Activated CD4-positive, alpha-beta T cell treated with anti-CD3 and anti-CD28 coated beads, Interleukin-2, amount 10 ng/mL, durations not matched to agents 7 days and 5 days (primary cell): ENCODE data around the gene FOS. TPM values are rescaled to one million over a fixed set of nuclear protein-coding genes. Genes with fewer than 3 reads are reported as not detected.
A peak's percentile ranks its signal among the peaks of the same experiment; 100 is the strongest.

Experiments
- CTCF ChIA-PET: fragments of 350-600 bp; sonication (Branson Sonifier 250); formaldehyde crosslinking; loops from one replicate; lab custom pipeline; 2021; ENCODE audit warnings: antibody characterized with exemption; lab: Charles Lee
- POLR2A ChIA-PET: fragments of 350-600 bp; sonication (Branson Sonifier 250); formaldehyde crosslinking; loops from one replicate; lab custom pipeline; 2021; ENCODE audit warnings: antibody characterized with exemption; lab: Charles Lee
- DNase-seq: peaks from one replicate; pipeline ENCODE4 v3.0.0-alpha.2; 2020
- H3K27ac Mint-ChIP-seq: one replicate; pipeline ENCODE4 v1.8.0; 2021; ENCODE audit warnings: mild to moderate bottlenecking, moderate library complexity, mixed read lengths
- H3K27me3 Mint-ChIP-seq: one replicate; pipeline ENCODE4 v1.8.0; 2021; ENCODE audit warnings: mixed read lengths
- H3K36me3 Mint-ChIP-seq: one replicate; pipeline ENCODE4 v1.8.0; 2021; ENCODE audit warnings: low read depth, mixed read lengths
- H3K4me1 Mint-ChIP-seq: one replicate; pipeline ENCODE4 v1.8.0; 2021; ENCODE audit warnings: mixed read lengths
- H3K4me3 Mint-ChIP-seq: one replicate; pipeline ENCODE4 v1.8.0; 2021; ENCODE audit warnings: mild to moderate bottlenecking, moderate library complexity, mixed read lengths
- H3K9me3 Mint-ChIP-seq: one replicate; pipeline ENCODE4 v1.8.0; 2021; ENCODE audit warnings: mixed read lengths
- total RNA-seq, 2 experiments: library from RNA; stranded (reverse); gene quantifications; one replicate each; pipeline ENCODE4 v1.2.3, GENCODE V29; 2021

FOS gene
- total RNA-seq, 2 experiments from 2014 or later = 28.0 to 35.7 TPM

DNA sequence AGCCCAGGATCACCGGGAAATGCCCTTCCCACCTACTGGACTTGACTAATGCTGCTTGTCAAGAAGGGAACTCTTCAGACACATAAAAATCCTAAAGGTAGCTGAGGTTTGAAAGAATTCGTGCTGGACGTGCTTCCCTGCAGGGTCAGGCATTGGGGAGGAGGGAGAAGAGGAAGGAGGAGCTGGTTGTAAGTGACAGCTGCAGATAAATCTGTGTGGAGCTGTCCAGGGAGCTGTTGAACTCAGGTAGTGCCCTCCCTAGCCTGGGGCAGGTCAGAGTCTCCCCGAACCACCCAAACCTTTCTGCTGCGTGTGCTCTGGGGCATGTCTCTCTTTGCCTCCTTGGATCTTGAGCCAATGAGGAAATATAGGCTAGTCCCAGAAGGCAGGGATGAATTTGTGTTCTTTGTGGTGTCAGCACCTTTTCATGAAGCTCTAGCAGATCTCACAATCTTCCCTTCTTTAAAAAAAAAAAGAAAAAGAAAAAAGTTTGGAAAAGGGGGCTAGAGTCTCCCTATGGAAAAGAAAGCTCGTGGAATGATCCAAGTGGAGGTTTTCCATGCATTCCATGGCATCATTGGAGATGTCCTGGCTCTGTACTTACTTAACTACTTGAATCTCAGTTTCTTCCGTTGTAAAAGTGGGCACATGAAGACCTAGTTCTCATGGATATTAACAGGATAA is 23.6 kb upstream of the FOS start:
- POLR2A ChIA-PET = no interaction called here
- no peaks in the 10 kb centered on the region for H3K36me3 Mint-ChIP-seq
- CTCF ChIA-PET = interaction anchor here (0.7 to 1.4 kb wide), 2 partner anchors 11 to 903 kb away, joined by 5 to 6 read pairs; no protein-coding TSS in a partner anchor

DNA sequence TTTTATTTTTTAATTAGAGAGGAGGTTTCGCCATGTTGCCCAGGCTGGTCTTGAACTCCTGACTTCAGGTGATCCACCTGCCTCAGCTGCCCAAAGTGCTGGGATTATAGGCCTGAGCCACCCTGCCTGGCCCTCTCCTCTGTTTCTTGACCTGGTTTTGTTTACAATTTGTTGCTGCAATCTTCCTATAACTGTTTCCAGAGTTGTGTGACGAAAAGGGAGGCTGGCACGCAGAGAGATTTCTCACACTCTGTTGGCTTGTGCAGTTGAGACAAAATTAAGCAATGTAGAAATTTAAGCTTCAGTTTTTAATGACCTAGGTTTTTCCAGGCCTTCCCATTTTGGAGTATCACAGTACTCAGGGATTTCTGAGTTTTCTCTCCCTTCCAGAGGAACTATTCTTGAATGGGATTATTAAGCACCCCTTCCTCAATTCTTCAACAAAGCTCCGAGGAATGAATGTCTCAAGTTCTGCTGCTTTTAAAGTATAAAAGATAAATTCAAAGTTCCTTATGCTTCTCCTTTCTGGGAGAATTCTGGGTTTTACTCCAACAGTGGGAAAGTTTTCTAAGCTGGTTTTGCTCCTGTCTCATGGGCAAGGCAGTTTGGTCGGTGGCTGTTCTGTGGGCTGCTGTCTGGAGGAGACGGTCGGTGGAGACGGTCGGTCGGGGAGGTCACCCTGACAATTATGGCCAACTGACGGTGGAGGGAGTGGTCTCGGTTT is 20.4 kb upstream of the FOS start:
- CTCF ChIA-PET = interaction anchor here (1.0 to 1.9 kb wide), 5 partner anchors 10 to 80 kb away, joined by 4 to 13 read pairs (median 4); no protein-coding TSS in a partner anchor
- Mint-ChIP-seq H3K4me3 (peak overlapping the region; percentile 83), H3K4me1 (peaks cover 29% of the 10 kb centered on the region), H3K27ac (peak overlapping the region; percentile 98), H3K27me3 (peaks cover 49% of the 10 kb centered on the region), H3K36me3 (no peaks in the 10 kb centered on the region), H3K9me3 (no peaks in the 10 kb centered on the region)
- no peak for DNase-seq
- POLR2A ChIA-PET = interaction anchor here (0.6 to 1.4 kb wide), 2 partner anchors 26 to 132 kb away, joined by 4 to 5 read pairs; partner anchors contain the start of gene NEK9

More for the DNA sequence above, 23.6 kb upstream of the FOS start:
- Mint-ChIP-seq H3K27ac (no peak overlapping the region), H3K4me3 (no peak overlapping the region), H3K4me1 (peaks cover 37% of the 10 kb centered on the region), H3K27me3 (peaks cover 46% of the 10 kb centered on the region), H3K9me3 (no peaks in the 10 kb centered on the region)
- no peak for DNase-seq

DNA sequence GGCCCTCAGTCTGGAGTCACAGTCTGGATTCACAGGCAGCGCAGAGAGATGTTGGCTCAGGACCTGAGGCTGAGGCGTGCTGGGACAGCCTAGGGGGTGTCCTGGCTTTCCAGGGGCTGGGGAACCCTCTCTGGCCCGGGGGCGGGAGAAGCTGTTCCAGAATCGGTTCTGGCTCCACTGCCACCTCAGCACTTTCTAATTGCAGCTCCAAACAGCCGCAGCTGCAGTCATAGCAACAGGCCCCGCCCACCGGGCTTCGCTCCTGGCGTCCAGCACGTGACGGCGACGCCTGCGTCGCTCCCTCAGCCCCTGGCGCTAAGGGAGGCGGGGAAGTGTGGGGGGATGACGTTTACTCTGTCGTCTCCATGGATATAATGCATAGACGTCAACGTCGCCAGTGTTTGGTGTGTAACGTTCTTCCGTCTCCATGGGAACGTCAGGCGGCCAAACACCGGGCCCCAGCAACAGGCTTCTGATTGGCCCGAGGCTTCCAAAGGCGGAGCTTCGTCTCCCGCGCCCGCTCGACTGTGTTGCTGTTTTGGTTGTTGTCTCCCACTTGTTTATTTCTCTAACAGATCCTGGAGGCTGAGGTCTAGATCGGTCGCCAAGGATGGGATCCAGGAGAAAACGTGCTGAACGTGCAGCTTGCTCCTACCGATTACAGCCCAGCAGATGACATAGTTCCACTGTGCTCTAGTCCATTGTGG is 19.7 kb upstream of the FOS start:
- Mint-ChIP-seq H3K4me1 (peaks cover 29% of the 10 kb centered on the region), H3K4me3 (peak overlapping the region; percentile 83), H3K27ac (peak overlapping the region; percentile 98), H3K9me3 (no peaks in the 10 kb centered on the region), H3K27me3 (peaks cover 50% of the 10 kb centered on the region), H3K36me3 (no peaks in the 10 kb centered on the region)
- DNase-seq = peak; percentile 99
- ChIA-PET POLR2A (interaction anchor here (0.7 to 1.4 kb wide), 2 partner anchors 132 to 238 kb away, joined by 3 to 5 read pairs; partner anchors contain the start of gene NEK9), CTCF (interaction anchor here (0.6 to 1.9 kb wide), 6 partner anchors 11 to 121 kb away, joined by 3 to 13 read pairs (median 4); no protein-coding TSS in a partner anchor)

DNA sequence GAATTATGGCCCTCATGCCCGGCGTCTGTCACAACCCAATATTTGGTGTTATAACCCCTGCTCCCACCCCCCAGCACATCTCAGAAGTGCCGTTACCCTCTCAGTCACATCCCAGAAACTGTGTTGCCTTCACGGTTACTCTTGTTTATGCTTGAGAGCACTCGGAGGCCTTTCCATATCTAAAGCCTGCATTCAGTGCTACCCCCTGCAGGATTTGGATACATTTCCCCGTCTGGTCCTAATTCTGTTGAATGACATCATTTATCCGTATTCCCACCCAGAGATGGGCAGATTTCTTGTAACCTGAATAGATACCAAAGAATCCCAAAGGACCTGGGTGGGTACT is 19.1 kb upstream of the FOS start:
- POLR2A ChIA-PET = interaction anchor here (0.7 to 1.4 kb wide), 2 partner anchors 133 to 237 kb away, joined by 3 to 5 read pairs; partner anchors contain the start of gene NEK9
- Mint-ChIP-seq H3K27ac (peak overlapping the region; percentile 98), H3K4me3 (peak overlapping the region; percentile 83), H3K9me3 (no peaks in the 10 kb centered on the region), H3K36me3 (no peaks in the 10 kb centered on the region), H3K4me1 (peaks cover 29% of the 10 kb centered on the region), H3K27me3 (peaks cover 44% of the 10 kb centered on the region)
- CTCF ChIA-PET = interaction anchor here (0.6 to 1.9 kb wide), 3 partner anchors 11 to 42 kb away, joined by 4 to 13 read pairs (median 4); no protein-coding TSS in a partner anchor
- DNase-seq = no peak

DNA sequence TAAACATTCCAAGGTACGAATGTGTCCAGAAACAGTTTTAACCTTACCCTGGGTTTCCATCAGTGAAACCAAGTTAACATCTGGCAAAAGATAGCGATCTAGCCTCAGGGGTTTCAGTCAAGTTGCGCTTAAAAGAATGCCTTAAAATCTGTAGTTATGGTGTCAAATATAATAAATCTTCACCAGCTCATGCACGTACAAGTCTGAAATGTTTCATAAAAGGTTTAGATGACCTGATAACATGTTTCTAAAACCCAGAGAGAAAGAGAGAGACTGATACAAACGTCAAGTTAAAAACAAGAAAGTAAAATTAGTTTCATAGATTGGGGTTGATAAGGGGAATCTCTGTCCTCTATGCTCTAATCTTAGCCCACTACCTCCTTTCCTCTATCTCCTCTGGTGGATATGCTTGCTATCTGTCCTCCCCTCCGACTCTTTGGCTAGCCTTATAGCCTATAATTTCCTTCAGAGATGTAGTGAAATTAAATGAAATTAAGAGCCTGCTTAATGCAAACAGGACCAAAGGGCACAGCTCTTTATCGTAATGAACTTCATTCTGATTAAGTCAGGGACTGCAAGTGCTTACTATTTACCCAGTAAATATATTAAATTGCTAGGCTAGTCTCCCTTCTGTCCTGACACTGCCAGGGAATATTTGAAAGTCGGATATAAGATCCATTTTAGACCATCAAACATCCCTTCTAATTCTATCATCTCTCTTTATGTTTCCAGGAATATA is 18.4 kb upstream of the FOS start:
- CTCF ChIA-PET = no interaction called here
- peaks cover 29% of the 10 kb centered on the region for H3K4me1 Mint-ChIP-seq
- DNase-seq = no peak
- H3K9me3 Mint-ChIP-seq = no peaks in the 10 kb centered on the region
- peak overlapping the region; percentile 98 for H3K27ac Mint-ChIP-seq
- H3K4me3 Mint-ChIP-seq = no peak overlapping the region
- H3K27me3 Mint-ChIP-seq = peaks cover 38% of the 10 kb centered on the region
- POLR2A ChIA-PET = no interaction called here
- no peaks in the 10 kb centered on the region for H3K36me3 Mint-ChIP-seq

DNA sequence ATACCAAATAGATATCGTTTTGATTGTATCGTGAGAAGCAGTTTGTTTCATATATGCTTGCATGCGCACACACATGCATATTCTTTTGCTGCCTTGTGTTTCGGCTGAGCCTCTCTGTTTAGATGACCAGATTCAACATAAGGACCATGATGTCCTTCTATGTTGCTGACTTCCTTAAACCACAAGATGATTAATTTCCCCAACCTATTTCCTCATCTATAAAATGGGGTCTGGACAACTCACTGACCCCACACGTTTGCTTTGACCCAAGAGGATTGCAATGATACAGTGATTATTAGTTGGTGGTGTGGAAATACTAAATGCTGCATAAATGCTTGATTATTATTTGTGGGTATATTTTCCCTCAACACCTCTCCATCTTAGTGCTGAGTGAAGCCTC is 16.8 kb upstream of the FOS start:
- CTCF ChIA-PET = no interaction called here
- Mint-ChIP-seq H3K27ac (no peak overlapping the region), H3K36me3 (no peaks in the 10 kb centered on the region), H3K27me3 (peaks cover 34% of the 10 kb centered on the region), H3K9me3 (no peaks in the 10 kb centered on the region), H3K4me3 (no peak overlapping the region), H3K4me1 (peaks cover 29% of the 10 kb centered on the region)
- no peak for DNase-seq
- POLR2A ChIA-PET = no interaction called here

DNA sequence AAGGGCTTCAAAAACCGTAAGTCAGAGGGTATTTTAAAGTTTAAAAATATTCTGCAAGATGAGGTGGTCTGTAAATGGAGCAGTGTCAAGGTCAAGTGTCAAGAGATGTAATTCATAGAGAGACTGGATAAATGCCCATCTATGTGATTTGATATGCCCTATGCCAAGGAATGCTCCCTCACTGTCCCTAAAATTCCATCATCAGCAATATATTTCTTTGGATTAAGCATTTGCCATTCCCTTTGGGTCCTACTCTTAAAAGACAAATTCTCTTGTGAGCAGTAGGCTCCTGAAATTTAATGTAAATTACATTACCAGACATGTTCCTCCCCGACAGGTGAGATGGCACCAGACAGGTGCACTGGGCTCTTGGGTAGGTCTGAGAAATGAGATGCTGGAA is 16.0 kb upstream of the FOS start:
- POLR2A ChIA-PET = no interaction called here
- no peaks in the 10 kb centered on the region for H3K9me3 Mint-ChIP-seq
- no peak overlapping the region for H3K27ac Mint-ChIP-seq
- H3K4me1 Mint-ChIP-seq = peaks cover 25% of the 10 kb centered on the region
- H3K4me3 Mint-ChIP-seq = no peak overlapping the region
- no peaks in the 10 kb centered on the region for H3K36me3 Mint-ChIP-seq
- no peak for DNase-seq
- CTCF ChIA-PET = no interaction called here
- H3K27me3 Mint-ChIP-seq = peaks cover 34% of the 10 kb centered on the region

DNA sequence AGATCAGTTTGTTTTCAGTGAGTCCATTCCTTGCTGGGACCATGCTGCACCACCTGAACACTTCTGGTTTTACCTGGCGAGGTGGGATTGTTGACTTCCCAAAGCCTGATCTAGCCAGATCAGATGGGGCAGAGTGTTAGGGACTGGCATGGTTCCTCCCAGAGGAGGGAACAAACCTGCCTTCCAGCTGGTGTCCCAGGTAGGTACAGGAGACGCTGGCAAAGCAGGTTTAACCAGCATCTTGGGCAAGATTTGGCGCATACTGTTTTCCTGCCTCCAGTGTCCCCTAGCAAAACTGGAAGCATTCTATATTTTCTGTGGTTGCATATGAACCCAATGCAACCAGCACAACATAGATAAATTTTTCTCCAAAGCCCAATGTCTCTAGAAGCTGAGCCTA is 14.6 kb upstream of the FOS start:
- CTCF ChIA-PET = interaction anchor here (0.5 to 0.7 kb wide), 2 partner anchors 415 to 961 kb away, joined by 3 read pairs; no protein-coding TSS in a partner anchor
- no peaks in the 10 kb centered on the region for H3K36me3 Mint-ChIP-seq

DNA sequence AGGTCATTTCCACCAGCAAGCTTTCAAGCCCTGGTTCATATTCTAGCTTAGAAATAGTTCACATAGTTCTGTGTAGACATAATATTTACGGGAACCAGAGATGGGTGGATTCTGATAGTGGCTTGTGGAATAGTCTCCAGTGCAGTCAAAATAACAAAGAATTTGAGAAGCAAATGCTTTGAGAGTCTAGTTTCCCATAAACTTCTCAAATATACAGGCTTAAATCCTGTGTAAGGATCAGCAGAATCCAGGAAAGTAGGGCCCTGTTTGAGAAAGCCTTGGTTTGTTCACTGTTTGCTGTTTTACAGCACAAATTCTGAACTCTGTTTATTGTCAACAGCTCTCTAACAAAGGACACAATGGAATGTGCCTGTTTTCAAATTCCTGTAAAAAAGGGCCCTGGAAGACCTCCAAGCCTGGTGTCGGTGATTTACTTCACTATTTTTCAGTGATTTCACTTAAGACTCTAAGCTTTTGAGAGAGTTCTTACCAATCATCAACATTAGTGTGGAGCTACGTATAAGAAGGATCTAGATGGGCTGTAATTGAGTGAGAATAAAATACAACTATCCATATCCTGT is 11.4 kb upstream of the FOS start:
- POLR2A ChIA-PET = no interaction called here
- Mint-ChIP-seq H3K4me3 (no peak overlapping the region), H3K27ac (no peak overlapping the region), H3K4me1 (no peaks in the 10 kb centered on the region), H3K9me3 (no peaks in the 10 kb centered on the region), H3K36me3 (no peaks in the 10 kb centered on the region), H3K27me3 (peaks cover 45% of the 10 kb centered on the region)
- CTCF ChIA-PET = interaction anchor here (0.6 to 2.3 kb wide), 3 partner anchors 10 to 27 kb away, joined by 3 to 5 read pairs (median 4); no protein-coding TSS in a partner anchor
- no peak for DNase-seq

More for the DNA sequence above, 14.6 kb upstream of the FOS start:
- Mint-ChIP-seq H3K27ac (no peak overlapping the region), H3K9me3 (no peaks in the 10 kb centered on the region), H3K4me3 (no peak overlapping the region), H3K4me1 (peaks cover 17% of the 10 kb centered on the region), H3K27me3 (peaks cover 44% of the 10 kb centered on the region)
- POLR2A ChIA-PET = no interaction called here
- no peak for DNase-seq

DNA sequence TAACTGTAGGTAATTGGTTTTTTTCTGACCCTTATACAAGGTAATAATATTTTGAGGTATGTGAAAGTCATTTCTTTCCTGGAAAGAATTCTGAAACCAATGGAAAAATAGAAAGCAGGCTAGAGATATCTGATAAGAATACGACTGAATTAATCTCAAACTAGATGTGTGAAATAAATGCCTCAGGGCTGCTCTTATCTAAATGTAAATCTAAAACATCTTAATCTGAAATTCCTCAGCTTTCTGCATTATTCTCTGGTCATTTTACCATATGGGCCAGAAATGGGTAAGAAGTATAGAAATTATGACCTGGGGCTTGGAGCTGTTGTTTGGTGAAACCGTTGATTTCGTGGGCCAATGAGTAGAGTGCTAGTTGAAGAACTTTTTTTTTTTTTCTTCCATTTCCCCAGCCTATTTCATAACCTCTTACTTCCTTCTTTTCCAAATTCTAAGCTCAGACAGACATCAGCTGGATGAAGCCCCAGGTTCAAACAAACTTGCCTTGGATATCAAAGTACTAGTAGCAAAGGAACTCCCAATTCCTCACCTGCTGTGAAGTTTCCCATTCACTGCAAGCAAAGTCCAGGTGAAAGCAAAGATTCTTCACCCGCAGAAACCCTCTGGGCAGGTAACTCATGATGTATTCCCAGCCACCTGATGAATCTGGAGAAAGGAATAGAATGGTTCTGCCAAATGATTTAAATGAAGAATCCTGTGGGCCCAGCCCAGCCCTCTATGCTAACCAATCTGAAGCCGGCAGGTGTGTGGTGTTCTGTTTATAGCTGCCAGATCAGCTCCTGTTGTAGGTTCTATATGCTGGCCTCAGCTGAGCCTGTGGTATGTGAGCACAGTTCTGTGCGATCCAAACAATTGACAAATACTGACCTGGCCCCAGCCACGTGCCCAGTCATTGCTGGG is 9.7 kb upstream of the FOS start:
- Mint-ChIP-seq H3K27ac (no peak overlapping the region), H3K4me3 (no peak overlapping the region), H3K4me1 (no peaks in the 10 kb centered on the region), H3K36me3 (no peaks in the 10 kb centered on the region), H3K9me3 (no peaks in the 10 kb centered on the region), H3K27me3 (peaks cover 53% of the 10 kb centered on the region)
- POLR2A ChIA-PET = interaction anchor here (0.6 kb wide), 1 partner anchor 19 kb away, joined by 3 read pairs; no protein-coding TSS in a partner anchor
- no peak for DNase-seq
- CTCF ChIA-PET = interaction anchor here (0.6 to 2.3 kb wide), 7 partner anchors 8 to 220 kb away, joined by 3 to 7 read pairs (median 4); no protein-coding TSS in a partner anchor

DNA sequence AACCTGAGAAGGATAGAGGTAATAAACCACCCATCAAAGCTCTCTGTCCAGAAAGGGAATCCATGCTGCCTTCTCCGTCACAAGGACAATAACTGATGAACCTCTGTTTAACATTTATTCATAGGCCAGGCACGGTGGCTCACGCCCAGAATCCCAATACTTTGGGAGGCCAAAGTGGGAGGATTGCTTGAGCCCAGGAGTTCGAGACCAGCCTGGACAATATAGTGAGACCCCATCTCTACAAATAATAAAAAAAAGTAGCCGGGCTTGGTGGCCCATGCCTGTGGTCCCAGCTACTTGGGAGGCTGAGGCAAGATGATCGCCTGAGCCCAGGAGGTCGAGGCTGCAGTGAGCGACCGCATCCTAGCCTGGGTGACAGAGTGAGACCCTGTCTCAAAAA is 7.1 kb upstream of the FOS start:
- peaks cover 73% of the 10 kb centered on the region for H3K27me3 Mint-ChIP-seq
- no peak overlapping the region for H3K27ac Mint-ChIP-seq
- no peak overlapping the region for H3K4me3 Mint-ChIP-seq
- POLR2A ChIA-PET = interaction anchor here (0.6 kb wide), 1 partner anchor 1478 kb away, joined by 4 read pairs; no protein-coding TSS in a partner anchor
- H3K4me1 Mint-ChIP-seq = peaks cover 16% of the 10 kb centered on the region
- CTCF ChIA-PET = interaction anchor here (1.0 to 1.2 kb wide), 2 partner anchors 10 to 13 kb away, joined by 3 read pairs; no protein-coding TSS in a partner anchor
- H3K9me3 Mint-ChIP-seq = no peaks in the 10 kb centered on the region
- H3K36me3 Mint-ChIP-seq = no peaks in the 10 kb centered on the region
- no peak for DNase-seq
